Endothelial cell of umbilical vein (primary cell): ENCODE results near the gene FOLR3. TPM values are rescaled to one million over a fixed set of nuclear protein-coding genes. Genes with fewer than 3 reads are reported as not detected.
"Not testable (repeated sequence)": the region's sequence is repeated elsewhere in the genome, so short reads cannot be mapped to it uniquely, and the experiment has no call there.

Source experiments
- Bru-seq: library from RNA; stranded (reverse); fragments of 400-500 nt; gene quantifications from one replicate; lab custom pipeline; 2021; lab: Mats Ljungman, UMichigan
- BruChase-seq, 2 experiments: library from RNA; stranded (reverse); fragments of 400-500 nt; gene quantifications; one replicate each; lab custom pipeline; 2021; lab: Mats Ljungman, UMichigan
- BruUV-seq: library from RNA; stranded (reverse); fragments of 400-500 nt; replicated peaks from 2 replicates; lab custom pipeline; 2021; lab: Mats Ljungman, UMichigan
- CTCF ChIA-PET: fragments of 300-600, 350-600 bp; sonication (Branson Sonifier 250); formaldehyde crosslinking; loops from one replicate; lab custom pipeline; 2021; ENCODE audit warnings: antibody characterized with exemption, inconsistent platforms; lab: Charles Lee
- POLR2A ChIA-PET: fragments of 300-600, 350-600 bp; sonication (Branson Sonifier 250); formaldehyde crosslinking; loops from one replicate; lab custom pipeline; 2021; ENCODE audit warnings: antibody characterized with exemption, inconsistent platforms; lab: Charles Lee
- DNase-seq: peaks from one replicate; pipeline ENCODE4 v3.0.0-alpha.2; 2011; ENCODE audit warnings: low read depth, low spot score
- FAIRE-seq: peaks from 2 replicates; lab custom pipeline; 2011; peaks lifted over from hg19 to GRCh38; lab: Jason Lieb, UNC
- H2AFZ ChIP-seq: 2 replicates; pipeline ENCODE4 v1.6.0; 2012; ENCODE audit warnings: low read depth, low read length, control low read depth, inconsistent platforms
- H3K27ac ChIP-seq: 2 replicates; pipeline ENCODE4 v1.5.1; 2011; ENCODE audit warnings: low read depth, mild to moderate bottlenecking, control low read depth, low read length, moderate library complexity; ENCODE audit not compliant: insufficient read depth
- H3K27me3 ChIP-seq, 2 experiments: 2 replicates each; pipeline versions ENCODE4 v1.6.0 to v1.6.1; 2011; ENCODE audit warnings: low read length in 2 of 2, mixed read lengths in 1 of 2; ENCODE audit not compliant: control insufficient read depth in 2 of 2, insufficient read depth in 2 of 2
- H3K36me3 ChIP-seq, 2 experiments: 2 replicates in 1 of 2; 3 replicates in 1 of 2; pipeline ENCODE4 v1.5.1; 2011; ENCODE audit warnings: low read length in 2 of 2, mild to moderate bottlenecking in 1 of 2, moderate library complexity in 1 of 2; ENCODE audit not compliant: control insufficient read depth in 2 of 2, insufficient read depth in 2 of 2; ENCODE audit errors: extremely low read depth in 1 of 2
- H3K4me1 ChIP-seq: 3 replicates; pipeline ENCODE4 v1.5.1; 2011; ENCODE audit warnings: mild to moderate bottlenecking, low read length; ENCODE audit not compliant: control insufficient read depth, insufficient read depth; ENCODE audit errors: extremely low read depth
- H3K4me2 ChIP-seq: 2 replicates; pipeline ENCODE4 v1.6.1; 2011; ENCODE audit warnings: low read length, control low read depth, mixed read lengths; ENCODE audit not compliant: insufficient read depth
- H3K4me3 ChIP-seq, 3 experiments: fragments of 200-600 bp in 1 of 3; sonication (generic), shearing (Covaris generic) in 1 of 3; replicated peaks in 1 of 3; 2 replicates each; pipeline ENCODE4 v1.5.1; 2011 to 2016; ENCODE audit warnings: control low read depth in 3 of 3, low read length in 3 of 3, mild to moderate bottlenecking in 2 of 3, inconsistent platforms in 1 of 3, low read depth in 1 of 3, moderate library complexity in 1 of 3; ENCODE audit not compliant: insufficient read depth in 1 of 3
- H3K79me2 ChIP-seq: 2 replicates; pipeline ENCODE4 v1.6.0; 2012; ENCODE audit warnings: low read length, inconsistent platforms; ENCODE audit not compliant: control insufficient read depth, insufficient read depth
- H3K9ac ChIP-seq: replicated peaks from 2 replicates; pipeline ENCODE3; 2011; ENCODE audit warnings: low read length, control low read depth; ENCODE audit not compliant: insufficient read depth; ENCODE audit errors: extremely low read depth
- H3K9me1 ChIP-seq: replicated peaks from 3 replicates; pipeline ENCODE4 v1.6.0; 2011; ENCODE audit warnings: mild to moderate bottlenecking, low read length; ENCODE audit not compliant: control insufficient read depth, insufficient read depth; ENCODE audit errors: extremely low read depth
- H3K9me3 ChIP-seq: replicated peaks from 2 replicates; pipeline ENCODE4 v1.5.1; 2012; ENCODE audit warnings: low read length, inconsistent platforms; ENCODE audit not compliant: control insufficient read depth, insufficient read depth
- H4K20me1 ChIP-seq: replicated peaks from 2 replicates; pipeline ENCODE3; 2011; ENCODE audit warnings: mild to moderate bottlenecking, low read length; ENCODE audit not compliant: control insufficient read depth, insufficient read depth; ENCODE audit errors: extremely low read depth
- EZH2 ChIP-seq: IDR thresholded peaks from 2 replicates; pipeline ENCODE4 v1.6.1; 2012; ENCODE audit warnings: borderline replicate concordance, low read depth, mild to moderate bottlenecking, moderate library complexity, low read length, inconsistent platforms; ENCODE audit not compliant: severe bottlenecking
- FOS ChIP-seq: IDR thresholded peaks from 2 replicates; pipeline ENCODE4 v1.6.1; 2011; ENCODE audit warnings: mild to moderate bottlenecking, low read length, moderate library complexity, borderline replicate concordance; ENCODE audit not compliant: insufficient read depth
- GATA2 ChIP-seq: IDR thresholded peaks from 2 replicates; pipeline ENCODE4 v1.7.0; 2011; ENCODE audit warnings: low read depth, mild to moderate bottlenecking, moderate library complexity, mixed read lengths, low read length; ENCODE audit not compliant: insufficient read length, insufficient read depth
- JUN ChIP-seq: IDR thresholded peaks from 2 replicates; pipeline ENCODE4 v1.6.1; 2011; ENCODE audit warnings: borderline replicate concordance, low read depth; ENCODE audit not compliant: insufficient read length, insufficient read depth
- MYC ChIP-seq: IDR thresholded peaks from one replicate; pipeline ENCODE4 v1.6.1; 2011; ENCODE audit warnings: mild to moderate bottlenecking, low read depth, low read length
- POLR2A ChIP-seq: IDR thresholded peaks from 2 replicates; pipeline ENCODE4 v1.6.1; 2012; ENCODE audit warnings: low read depth, mild to moderate bottlenecking, control low read depth, low read length
- POLR2AphosphoS5 ChIP-seq: IDR thresholded peaks from 2 replicates; pipeline ENCODE4 v1.6.1; 2012; ENCODE audit warnings: low read depth, mild to moderate bottlenecking, control low read depth, low read length, moderate library complexity; ENCODE audit not compliant: insufficient read depth
- dilution Hi-C: fragments of 300-500 bp; cut with MboI; formaldehyde crosslinking; loops from one replicate; pipeline ENCODE4 v1.15.0; 2019; ENCODE audit warnings: low sequenced_read_pairs; ENCODE audit not compliant: extremely low pct_ligation_motif_present
- intact Hi-C: fragments of 100-400 bp; cut with micrococcal nuclease; formaldehyde crosslinking; loops from one replicate; pipeline ENCODE4 v1.10.0; 2022
- long read RNA-seq: library from polyadenylated mRNA; stranded (forward); transcript quantifications from one replicate; pipeline ENCODE4 v2.0.0, GENCODE V29; 2021
- polyA minus RNA-seq, 3 experiments: library from RNA; depleted of rRNA, polyadenylated mRNA; stranded (reverse); fragments of >200 nt; gene quantifications; 1 replicate in 1 of 3; 2 replicates in 2 of 3; pipeline ENCODE4 v1.2.3, GENCODE V29; 2011
- polyA plus RNA-seq, 4 experiments: library from polyadenylated mRNA; depleted of rRNA in 3 of 4; stranded (reverse) in 3 of 4; unstranded in 1 of 4; fragments of >200 nt; gene quantifications; 2 replicates each; pipeline versions ENCODE4 v1.2.1 to v1.2.3, GENCODE V29; 2011 to 2012; ENCODE audit warnings: missing spikeins in 1 of 4
- total RNA-seq: library from RNA; stranded (reverse); gene quantifications from 2 replicates; pipeline ENCODE4 v1.2.3, GENCODE V29; 2021
- TF ChIP-seq, protein P1 (sequence below), 2 donors: IDR thresholded peaks; 1 replicate in 1 of 2; 2 replicates in 1 of 2; pipeline ENCODE4 v1.5.1; 2011; ENCODE audit warnings: low read length in 2 of 2, mild to moderate bottlenecking in 2 of 2, moderate library complexity in 2 of 2, control low read depth in 1 of 2, inconsistent platforms in 1 of 2, low read depth in 1 of 2; ENCODE audit not compliant: insufficient read depth in 1 of 2; ENCODE audit errors: extremely low read depth in 1 of 2
- TF ChIP-seq, protein P2 (sequence below): IDR thresholded peaks from 2 replicates; pipeline ENCODE4 v1.6.1; 2011; ENCODE audit not compliant: insufficient read depth, insufficient read length

The FOLR3 gene
- total RNA-seq (not detected in 2 replicates), polyA plus RNA-seq (not detected in 2 replicates), polyA minus RNA-seq (not detected in 2 replicates), Bru-seq, nascent RNA (not detected), BruChase-seq, experiment 1, labeled RNA remaining after a 6-hour chase (not detected), BruChase-seq, experiment 2, labeled RNA remaining after a 2-hour chase (not detected)
- polyA plus RNA-seq (2011; cell fraction: cytosol; rRNA removed), result not detected in 2 replicates
- polyA plus RNA-seq (2011; cell fraction: nucleus; rRNA removed), result not detected in 2 replicates
- not detected in 2 replicates for polyA plus RNA-seq (2012)
- polyA minus RNA-seq (2011; cell fraction: cytosol; rRNA and poly(A)+ RNA removed), result not detected
- polyA minus RNA-seq (2011; cell fraction: nucleus; rRNA and poly(A)+ RNA removed), result not detected in 2 replicates
- long read RNA-seq, result 0 reads

- H3K4me1 ChIP-seq, intact Hi-C loops, H4K20me1 ChIP-seq, H3K27ac ChIP-seq, H3K4me3 ChIP-seq, H3K36me3 ChIP-seq, POLR2A ChIA-PET, BruUV-seq, H2AFZ ChIP-seq, dilution Hi-C loops, FAIRE-seq, DNase-seq, H3K9ac ChIP-seq, H3K79me2 ChIP-seq, H3K4me2 ChIP-seq, H3K9me3 ChIP-seq, H3K9me1 ChIP-seq, H3K27me3 ChIP-seq: not testable (repeated sequence)
- CTCF ChIA-PET, result interaction anchor here (1.4 to 1.5 kb wide), 2 partner anchors 9 to 110 kb away, joined by 3 to 11 read pairs; no protein-coding TSS in a partner anchor
Observed at GRCh38 chr11:72135473-72135872, at the start of gene FOLR3. Gene FOLR3, plus strand, starts transcription at chr11:72135725. Its CDS starts 228 bp downstream, at chr11:72135953.

GRCh38 chr11:72088076-72088808 lies 47.3 kb upstream of the FOLR3 start:
- intact Hi-C loops, result no loop called here
- H3K4me3 ChIP-seq, result no peak overlapping the region
- no TSS peak for BruUV-seq
- POLR2A ChIA-PET, result no interaction called here
- H2AFZ ChIP-seq, result no peak overlapping the region
- H3K9me1 ChIP-seq, result no peaks in the 10 kb centered on the region
- TF ChIP-seq MYC (no peak), POLR2AphosphoS5 (no peak), JUN (no peak), FOS (no peak), EZH2 (no peak), GATA2 (no peak), POLR2A (no peak)
- TF ChIP-seq, protein P1, sequence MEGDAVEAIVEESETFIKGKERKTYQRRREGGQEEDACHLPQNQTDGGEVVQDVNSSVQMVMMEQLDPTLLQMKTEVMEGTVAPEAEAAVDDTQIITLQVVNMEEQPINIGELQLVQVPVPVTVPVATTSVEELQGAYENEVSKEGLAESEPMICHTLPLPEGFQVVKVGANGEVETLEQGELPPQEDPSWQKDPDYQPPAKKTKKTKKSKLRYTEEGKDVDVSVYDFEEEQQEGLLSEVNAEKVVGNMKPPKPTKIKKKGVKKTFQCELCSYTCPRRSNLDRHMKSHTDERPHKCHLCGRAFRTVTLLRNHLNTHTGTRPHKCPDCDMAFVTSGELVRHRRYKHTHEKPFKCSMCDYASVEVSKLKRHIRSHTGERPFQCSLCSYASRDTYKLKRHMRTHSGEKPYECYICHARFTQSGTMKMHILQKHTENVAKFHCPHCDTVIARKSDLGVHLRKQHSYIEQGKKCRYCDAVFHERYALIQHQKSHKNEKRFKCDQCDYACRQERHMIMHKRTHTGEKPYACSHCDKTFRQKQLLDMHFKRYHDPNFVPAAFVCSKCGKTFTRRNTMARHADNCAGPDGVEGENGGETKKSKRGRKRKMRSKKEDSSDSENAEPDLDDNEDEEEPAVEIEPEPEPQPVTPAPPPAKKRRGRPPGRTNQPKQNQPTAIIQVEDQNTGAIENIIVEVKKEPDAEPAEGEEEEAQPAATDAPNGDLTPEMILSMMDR (IDR thresholded peaks at IDR 0.05; ENCODE audit: extremely low read depth in 1 of 2, insufficient read depth in 1 of 2, low read depth in 1 of 2, low read length in 2 of 2), result no peak
- TF ChIP-seq, protein P2, sequence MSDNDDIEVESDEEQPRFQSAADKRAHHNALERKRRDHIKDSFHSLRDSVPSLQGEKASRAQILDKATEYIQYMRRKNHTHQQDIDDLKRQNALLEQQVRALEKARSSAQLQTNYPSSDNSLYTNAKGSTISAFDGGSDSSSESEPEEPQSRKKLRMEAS, result no peak
- H3K27me3 ChIP-seq, result no peaks in the 10 kb centered on the region
- H3K36me3 ChIP-seq, result no peaks in the 10 kb centered on the region
- H3K9ac ChIP-seq, result no peak overlapping the region
- FAIRE-seq (no peak), DNase-seq (no peak)
- H3K79me2 ChIP-seq, result no peaks in the 10 kb centered on the region
- dilution Hi-C loops, result loop anchor here (10.0 kb wide), 1 partner anchor 63 kb away; no protein-coding TSS in a partner anchor
- no peak overlapping the region for H3K27ac ChIP-seq
- peaks cover 3% of the 10 kb centered on the region for H3K4me1 ChIP-seq
- no peak overlapping the region for H3K4me2 ChIP-seq
- H3K9me3 ChIP-seq, result no peaks in the 10 kb centered on the region
- no peaks in the 10 kb centered on the region for H4K20me1 ChIP-seq
- CTCF ChIA-PET, result interaction anchor here (4.7 kb wide), 1 partner anchor 62 kb away, joined by 93 read pairs; no protein-coding TSS in a partner anchor
